OCI-LY7 (cell line): ENCODE measurements around the gene PGC. TPM values are rescaled to one million over a fixed set of nuclear protein-coding genes. Genes with fewer than 3 reads are reported as not detected.

Experiments
- BruUV-seq: library from RNA; stranded (reverse); fragments of 400-500 nt; replicated peaks from 2 replicates; lab custom pipeline; 2021; lab: Mats Ljungman, UMichigan
- CTCF ChIA-PET: fragments of 300-600 bp; sonication (Branson Sonifier 250); formaldehyde crosslinking; loops from one replicate; lab custom pipeline; 2022; ENCODE audit warnings: antibody characterized with exemption; ENCODE audit not compliant: unreplicated experiment; lab: Charles Lee
- POLR2A ChIA-PET: fragments of 300-600 bp; sonication (Branson Sonifier 250); formaldehyde crosslinking; loops from one replicate; lab custom pipeline; 2022; ENCODE audit warnings: antibody characterized with exemption; lab: Charles Lee
- DNase-seq: peaks from one replicate; pipeline ENCODE4 v3.0.0-alpha.2; 2015; ENCODE audit warnings: low spot score
- H2AFZ ChIP-seq: fragments of 200-600 bp; sonication (generic), shearing (Covaris generic); 2 replicates; pipeline ENCODE4 v1.6.1; 2014; ENCODE audit warnings: mild to moderate bottlenecking, antibody characterized with exemption, low read length, moderate library complexity
- H3K27ac ChIP-seq: fragments of 200-600 bp; sonication (generic); 2 replicates; pipeline ENCODE4 v1.5.1; 2014; ENCODE audit warnings: mixed run types, low read depth, mild to moderate bottlenecking, moderate library complexity, low read length, inconsistent platforms; ENCODE audit not compliant: poor library complexity, severe bottlenecking
- H3K36me3 ChIP-seq: fragments of 200-600 bp; sonication (generic); 2 replicates; pipeline ENCODE4 v1.6.1; 2014; ENCODE audit warnings: mild to moderate bottlenecking, antibody characterized with exemption, low read length, moderate library complexity, mixed read lengths; ENCODE audit not compliant: insufficient read depth
- H3K4me1 ChIP-seq: fragments of 200-600 bp; sonication (generic); 2 replicates; pipeline ENCODE4 v1.5.1; 2014; ENCODE audit warnings: mild to moderate bottlenecking, low read length; ENCODE audit not compliant: insufficient read depth, poor library complexity, severe bottlenecking
- H3K4me2 ChIP-seq: fragments of 200-600 bp; sonication (generic); 2 replicates; pipeline ENCODE4 v1.6.1; 2014; ENCODE audit warnings: mild to moderate bottlenecking, low read length
- H3K4me3 ChIP-seq: fragments of 200-600 bp; sonication (generic); 2 replicates; pipeline ENCODE4 v1.5.1; 2014; ENCODE audit warnings: mild to moderate bottlenecking, low read depth, low read length; ENCODE audit not compliant: poor library complexity, severe bottlenecking
- H3K79me2 ChIP-seq: fragments of 200-600 bp; sonication (generic); 2 replicates; pipeline ENCODE4 v1.6.1; 2016; ENCODE audit warnings: low read depth, mild to moderate bottlenecking, low read length, moderate library complexity, mixed read lengths; ENCODE audit not compliant: insufficient read depth
- H3K9me2 ChIP-seq: fragments of 200-600 bp; sonication (generic); 2 replicates; pipeline ENCODE4 v1.6.1; 2016; ENCODE audit warnings: mild to moderate bottlenecking, low read length, mixed read lengths; ENCODE audit not compliant: insufficient read depth
- H3K9me3 ChIP-seq: fragments of 200-600 bp; sonication (generic); 2 replicates; pipeline ENCODE4 v1.6.1; 2014; ENCODE audit warnings: mild to moderate bottlenecking, mixed run types, low read length, mixed read lengths
- H4K20me1 ChIP-seq: fragments of 200-600 bp; sonication (generic); 2 replicates; pipeline ENCODE4 v1.6.1; 2014; ENCODE audit warnings: mild to moderate bottlenecking, antibody characterized with exemption, low read length, moderate library complexity, mixed read lengths; ENCODE audit not compliant: insufficient read depth
- EZH2phosphoT487 ChIP-seq: fragments of 200-600 bp; sonication (generic); IDR thresholded peaks from 2 replicates; pipeline ENCODE4 v1.6.1; 2018; ENCODE audit warnings: low read depth, borderline replicate concordance, mild to moderate bottlenecking, mixed run types, antibody characterized with exemption, low read length, moderate library complexity, mixed read lengths
- intact Hi-C: fragments of 100-400 bp; cut with micrococcal nuclease; formaldehyde crosslinking; loops from one replicate; pipeline ENCODE4 v1.10.0; 2022; ENCODE audit not compliant: unreplicated experiment
- total RNA-seq, 2 experiments: library from RNA; depleted of rRNA in 1 of 2; stranded (reverse); fragments of >200 nt in 1 of 2; shearing (Covaris generic) in 1 of 2; gene quantifications; 2 replicates each; pipeline ENCODE4 v1.2.3, GENCODE V29; 2014 to 2022
- TF ChIP-seq, protein P1 (sequence below): fragments of 200-600 bp; sonication (generic); conservative IDR thresholded peaks from 2 replicates; pipeline ENCODE4 v1.5.1; 2014; ENCODE audit warnings: mild to moderate bottlenecking, antibody characterized with exemption, low read length, moderate library complexity, mixed read lengths

PGC gene
- total RNA-seq, 2 experiments from 2014 or later, result not detected

DNA sequence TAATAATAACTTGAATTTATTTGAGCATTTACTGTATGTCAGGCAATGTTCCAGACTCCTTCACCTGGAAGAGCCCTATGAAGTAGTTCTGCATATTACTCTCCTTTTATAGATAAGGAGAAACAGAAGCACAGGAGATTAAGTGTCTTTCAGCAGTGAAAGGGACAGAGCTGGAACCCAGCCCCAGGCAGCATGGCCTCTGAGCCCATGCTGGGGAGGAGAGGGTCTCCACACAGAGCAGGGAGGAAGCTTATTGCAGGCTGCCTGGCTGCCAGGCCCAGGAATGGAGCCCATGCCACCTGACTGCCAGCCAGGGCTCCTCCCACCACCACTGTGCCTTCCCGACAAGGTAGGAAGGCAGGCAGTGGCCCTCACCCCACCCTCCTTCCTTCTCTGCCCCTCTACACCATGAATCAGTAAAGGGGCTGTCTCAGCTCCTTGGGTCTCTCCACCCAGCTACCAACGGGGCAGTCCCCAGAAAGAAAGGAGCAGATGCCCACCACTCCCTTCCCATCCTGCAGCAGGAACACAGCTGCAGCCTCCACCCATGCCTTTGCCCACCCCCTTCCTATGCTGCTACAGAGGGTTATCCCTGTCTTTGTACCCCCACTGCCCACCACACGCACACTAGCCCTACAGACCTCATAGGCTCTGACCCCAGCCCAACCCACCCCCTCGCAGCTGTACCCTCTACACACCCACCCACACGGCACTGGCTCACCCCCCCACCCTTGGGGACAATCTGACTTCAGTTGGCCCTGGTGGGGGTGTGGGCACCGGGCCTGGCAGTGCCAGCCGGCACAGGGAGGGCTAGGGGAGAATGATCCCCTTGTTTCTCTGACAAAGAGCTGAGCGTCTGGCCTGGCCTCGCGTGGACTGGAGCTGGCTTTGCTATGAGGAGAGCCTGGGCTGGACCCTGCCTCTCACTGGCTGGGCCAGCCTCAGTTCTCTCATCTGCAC lies 53.6 kb downstream of the PGC start:
- Histone ChIP-seq H3K4me1 (no peaks in the 10 kb centered on the region), H3K79me2 (no peaks in the 10 kb centered on the region), H3K9me3 (no peaks in the 10 kb centered on the region), H3K36me3 (peaks cover 55% of the 10 kb centered on the region), H3K27ac (no peak overlapping the region), H3K9me2 (no peaks in the 10 kb centered on the region), H4K20me1 (no peaks in the 10 kb centered on the region), H2AFZ (no peak overlapping the region), H3K4me3 (no peak overlapping the region), H3K4me2 (no peak overlapping the region)
- no peak for DNase-seq
- no peak for TF ChIP-seq EZH2phosphoT487
- TF ChIP-seq, protein P1, sequence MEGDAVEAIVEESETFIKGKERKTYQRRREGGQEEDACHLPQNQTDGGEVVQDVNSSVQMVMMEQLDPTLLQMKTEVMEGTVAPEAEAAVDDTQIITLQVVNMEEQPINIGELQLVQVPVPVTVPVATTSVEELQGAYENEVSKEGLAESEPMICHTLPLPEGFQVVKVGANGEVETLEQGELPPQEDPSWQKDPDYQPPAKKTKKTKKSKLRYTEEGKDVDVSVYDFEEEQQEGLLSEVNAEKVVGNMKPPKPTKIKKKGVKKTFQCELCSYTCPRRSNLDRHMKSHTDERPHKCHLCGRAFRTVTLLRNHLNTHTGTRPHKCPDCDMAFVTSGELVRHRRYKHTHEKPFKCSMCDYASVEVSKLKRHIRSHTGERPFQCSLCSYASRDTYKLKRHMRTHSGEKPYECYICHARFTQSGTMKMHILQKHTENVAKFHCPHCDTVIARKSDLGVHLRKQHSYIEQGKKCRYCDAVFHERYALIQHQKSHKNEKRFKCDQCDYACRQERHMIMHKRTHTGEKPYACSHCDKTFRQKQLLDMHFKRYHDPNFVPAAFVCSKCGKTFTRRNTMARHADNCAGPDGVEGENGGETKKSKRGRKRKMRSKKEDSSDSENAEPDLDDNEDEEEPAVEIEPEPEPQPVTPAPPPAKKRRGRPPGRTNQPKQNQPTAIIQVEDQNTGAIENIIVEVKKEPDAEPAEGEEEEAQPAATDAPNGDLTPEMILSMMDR, result no peak
- ChIA-PET CTCF (interaction anchor here (1.0 kb wide), 2 partner anchors 10 to 40 kb away, joined by 3 read pairs; no protein-coding TSS in a partner anchor), POLR2A (no interaction called here)
- intact Hi-C loops, result no loop called here
- no TSS peak for BruUV-seq

DNA sequence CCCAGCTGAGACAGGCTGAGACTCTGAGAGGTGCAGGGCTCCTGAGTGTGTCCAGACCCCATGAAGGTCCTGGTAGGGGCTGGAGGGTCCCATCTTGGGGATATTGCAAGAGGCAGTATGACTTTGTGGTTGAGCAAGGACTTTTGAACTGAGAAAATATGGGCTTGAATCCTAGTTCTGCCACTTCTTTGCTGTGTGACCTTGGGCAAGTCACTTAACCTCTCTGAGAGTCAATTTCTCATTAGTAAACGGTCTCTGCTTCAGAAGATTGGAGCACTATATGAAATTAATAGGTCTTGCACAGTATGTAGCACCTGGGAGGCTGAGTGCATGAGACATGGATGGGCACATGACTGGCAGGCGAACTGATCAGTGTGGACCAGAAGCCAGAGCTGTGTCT lies 54.5 kb downstream of the PGC start:
- no peak overlapping the region for H3K27ac ChIP-seq
- TF ChIP-seq, protein P1, result no peak
- TF ChIP-seq EZH2phosphoT487, result no peak
- DNase-seq, result no peak
- H2AFZ ChIP-seq, result no peak overlapping the region
- no peak overlapping the region for H3K4me2 ChIP-seq
- no peaks in the 10 kb centered on the region for H4K20me1 ChIP-seq
- no peaks in the 10 kb centered on the region for H3K9me2 ChIP-seq
- H3K9me3 ChIP-seq, result no peaks in the 10 kb centered on the region
- POLR2A ChIA-PET, result no interaction called here
- intact Hi-C loops, result no loop called here
- BruUV-seq, result no TSS peak
- H3K79me2 ChIP-seq, result no peaks in the 10 kb centered on the region
- peaks cover 55% of the 10 kb centered on the region for H3K36me3 ChIP-seq
- CTCF ChIA-PET, result interaction anchor here (1.0 kb wide), 1 partner anchor 41 kb away, joined by 3 read pairs; no protein-coding TSS in a partner anchor
- no peak overlapping the region for H3K4me3 ChIP-seq
- no peaks in the 10 kb centered on the region for H3K4me1 ChIP-seq
